Lung (tissue), 12 donors: Measurements from ENCODE around the gene SLC10A3. TPM values are rescaled to one million over a fixed set of nuclear protein-coding genes. Genes with fewer than 3 reads are reported as not detected.

Experiments
- ATAC-seq: fragments of 200-7000 bp; cut with Tn5 transposase; one replicate; pipeline ENCODE4 v1.9.1; 2020; ENCODE audit warnings: moderate number of reproducible peaks; ENCODE audit not compliant: insufficient read depth, low FRiP score
- DNase-seq, 3 donors: peaks; one replicate each; pipeline ENCODE4 v3.0.0-alpha.2; 2013 to 2017
- H3K27ac ChIP-seq, 2 donors: one replicate each; pipeline ENCODE4 v1.5.1; 2013; ENCODE audit warnings: mild to moderate bottlenecking in 2 of 2, moderate library complexity in 2 of 2, control low read depth in 1 of 2, inconsistent platforms in 1 of 2, low read depth in 1 of 2, low read length in 1 of 2
- H3K27me3 ChIP-seq, 3 donors: one replicate each; pipeline ENCODE4 v1.5.1; 2013; ENCODE audit warnings: low read length in 2 of 3; ENCODE audit not compliant: control insufficient read depth in 3 of 3, insufficient read depth in 3 of 3
- H3K36me3 ChIP-seq, 4 donors: one replicate each; pipeline ENCODE4 v1.5.1; 2013; ENCODE audit warnings: low read length in 4 of 4, mild to moderate bottlenecking in 1 of 4, moderate library complexity in 1 of 4; ENCODE audit not compliant: control insufficient read depth in 4 of 4, insufficient read depth in 4 of 4
- H3K4me1 ChIP-seq, 5 donors: one replicate each; pipeline ENCODE4 v1.5.1; 2013; ENCODE audit warnings: low read length in 5 of 5, mild to moderate bottlenecking in 2 of 5, moderate library complexity in 1 of 5; ENCODE audit not compliant: control insufficient read depth in 5 of 5, insufficient read depth in 5 of 5
- H3K4me3 ChIP-seq: one replicate; pipeline ENCODE4 v1.5.1; 2013; ENCODE audit warnings: mild to moderate bottlenecking, control low read depth, moderate library complexity
- H3K9ac ChIP-seq, 2 donors: one replicate each; pipeline ENCODE4 v1.5.1; 2013; ENCODE audit warnings: low read length in 2 of 2, control low read depth in 1 of 2; ENCODE audit not compliant: insufficient read depth in 1 of 2
- H3K9me3 ChIP-seq, 4 donors: one replicate each; pipeline ENCODE4 v1.5.1; 2013; ENCODE audit warnings: low read length in 3 of 4, mild to moderate bottlenecking in 1 of 4, moderate library complexity in 1 of 4; ENCODE audit not compliant: control insufficient read depth in 4 of 4, insufficient read depth in 3 of 4
- WGBS, 2 donors: extraction: QIAGEN DNeasy Blood & Tissue Kit; methylation state at CpG; one replicate each; pipeline ENCODE4 v1.1.7; 2013; 5-methylcytosine and 5-hydroxymethylcytosine counted together
- polyA plus RNA-seq, 2 donors: library from polyadenylated mRNA; stranded (reverse); fragments of 200-250 nt; gene quantifications; one replicate each; pipeline ENCODE4 v1.2.1, GENCODE V29; 2013
- total RNA-seq, 2 donors: library from RNA; depleted of rRNA in 1 of 2; stranded (reverse); fragments of >200 nt in 1 of 2; gene quantifications; one replicate each; pipeline ENCODE4 v1.2.1, GENCODE V29; 2014 to 2021
- TF ChIP-seq, protein P1 (sequence below): IDR thresholded peaks from 2 replicates; pipeline ENCODE4 v1.5.1; 2012; ENCODE audit warnings: mild to moderate bottlenecking; ENCODE audit errors: control extremely low read depth, extremely low read depth
- donor health status: control.
- donor health status: control.
- donor health status: Bipolar disorder and iron deficiency.
- donor health status: healthy.
- donor health status: DM: yes; HTN: yes; CAD: no.

The SLC10A3 gene
- total and polyA plus RNA-seq, 4 donors, result 11.1 to 33.0 (median 29.1) TPM

GRCh38 chrX:154508384-154508745 lies 17.9 kb upstream of the SLC10A3 start:
- Histone ChIP-seq H3K27ac (no peak overlapping the region), H3K9me3 (peaks cover 0 to 16% (median under 1%) of the 10 kb centered on the region in 4 donors), H3K27me3 (no peaks in the 10 kb centered on the region), H3K36me3 (peaks cover 2 to 11% (median 5%) of the 10 kb centered on the region in 4 donors), H3K4me1 (no peaks in the 10 kb centered on the region), H3K4me3 (no peak overlapping the region), H3K9ac (no peak overlapping the region)
- DNase-seq (no peak), ATAC-seq (no peak)
- TF ChIP-seq, protein P1, sequence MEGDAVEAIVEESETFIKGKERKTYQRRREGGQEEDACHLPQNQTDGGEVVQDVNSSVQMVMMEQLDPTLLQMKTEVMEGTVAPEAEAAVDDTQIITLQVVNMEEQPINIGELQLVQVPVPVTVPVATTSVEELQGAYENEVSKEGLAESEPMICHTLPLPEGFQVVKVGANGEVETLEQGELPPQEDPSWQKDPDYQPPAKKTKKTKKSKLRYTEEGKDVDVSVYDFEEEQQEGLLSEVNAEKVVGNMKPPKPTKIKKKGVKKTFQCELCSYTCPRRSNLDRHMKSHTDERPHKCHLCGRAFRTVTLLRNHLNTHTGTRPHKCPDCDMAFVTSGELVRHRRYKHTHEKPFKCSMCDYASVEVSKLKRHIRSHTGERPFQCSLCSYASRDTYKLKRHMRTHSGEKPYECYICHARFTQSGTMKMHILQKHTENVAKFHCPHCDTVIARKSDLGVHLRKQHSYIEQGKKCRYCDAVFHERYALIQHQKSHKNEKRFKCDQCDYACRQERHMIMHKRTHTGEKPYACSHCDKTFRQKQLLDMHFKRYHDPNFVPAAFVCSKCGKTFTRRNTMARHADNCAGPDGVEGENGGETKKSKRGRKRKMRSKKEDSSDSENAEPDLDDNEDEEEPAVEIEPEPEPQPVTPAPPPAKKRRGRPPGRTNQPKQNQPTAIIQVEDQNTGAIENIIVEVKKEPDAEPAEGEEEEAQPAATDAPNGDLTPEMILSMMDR, result no peak
- 91 to 95% methylated on average over 12 to 13 of the region's 13 CpGs for WGBS, 2 donors

GRCh38 chrX:154507673-154508383 lies 17.4 kb upstream of the SLC10A3 start:
- Histone ChIP-seq H3K27me3 (no peaks in the 10 kb centered on the region), H3K36me3 (peaks cover 2 to 11% (median 5%) of the 10 kb centered on the region in 4 donors), H3K9ac (no peak overlapping the region), H3K4me1 (no peaks in the 10 kb centered on the region), H3K9me3 (peaks cover 0 to 16% (median under 1%) of the 10 kb centered on the region in 4 donors), H3K4me3 (no peak overlapping the region), H3K27ac (no peak overlapping the region)
- ATAC-seq, result no peak
- WGBS, 2 donors, result 88 to 93% methylated on average over 18 to 24 of the region's 24 CpGs
- DNase-seq, result no peak
- TF ChIP-seq, protein P1, result no peak

DNA sequence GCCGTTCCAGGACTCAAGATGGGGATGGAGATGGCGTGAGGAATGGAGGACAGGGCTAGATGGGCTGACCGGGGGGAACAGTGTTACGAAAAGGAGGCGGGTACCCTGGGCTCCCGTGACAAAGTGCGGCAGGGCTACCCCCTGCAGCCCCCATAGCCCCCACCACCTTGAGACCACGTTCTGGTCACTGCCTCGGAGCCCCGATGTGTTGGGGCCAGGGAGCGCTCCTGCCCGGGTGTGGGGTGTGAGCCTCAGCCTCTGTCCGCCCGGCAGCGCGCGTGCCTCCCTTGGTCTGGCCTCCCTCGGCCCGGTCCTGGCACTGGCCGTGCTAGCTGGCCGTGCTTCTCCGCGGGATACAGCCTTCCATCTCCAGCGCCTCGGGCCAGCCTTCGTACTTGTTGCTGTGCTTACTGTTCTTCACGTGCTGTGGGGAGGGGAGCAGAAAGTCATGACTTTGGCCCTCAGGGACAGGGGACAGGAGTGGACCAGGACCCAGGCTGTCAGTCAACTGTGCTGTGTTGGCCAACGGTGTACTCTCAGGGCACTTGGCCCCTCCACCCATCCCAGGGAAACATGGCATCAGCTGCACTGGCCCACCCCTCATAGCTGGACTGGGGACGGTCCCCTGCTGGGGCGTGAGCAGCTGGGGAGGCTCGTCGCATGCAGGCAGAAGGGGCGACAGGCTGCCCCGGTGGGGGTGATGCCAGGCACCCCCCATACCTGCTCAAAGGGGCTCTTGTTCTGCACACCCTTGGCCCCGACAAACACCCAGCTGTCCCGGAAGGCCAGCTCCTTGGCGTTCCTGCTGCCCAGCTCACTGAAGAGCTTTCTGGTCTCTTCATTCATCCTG lies 16.3 kb upstream of the SLC10A3 start:
- ATAC-seq, result no peak
- H3K9ac ChIP-seq, result no peak overlapping the region
- H3K4me3 ChIP-seq, result no peak overlapping the region
- no peaks in the 10 kb centered on the region for H3K4me1 ChIP-seq
- no peak for DNase-seq
- peaks cover 2 to 11% (median 5%) of the 10 kb centered on the region in 4 donors for H3K36me3 ChIP-seq
- peaks cover 0 to 19% (median under 1%) of the 10 kb centered on the region in 4 donors for H3K9me3 ChIP-seq
- TF ChIP-seq, protein P1, result no peak
- no peak overlapping the region for H3K27ac ChIP-seq
- no peaks in the 10 kb centered on the region for H3K27me3 ChIP-seq
- 93 to 94% methylated on average over 15 to 37 of the region's 37 CpGs for WGBS, 2 donors
